Measurements from ENCODE around the gene GYPB.
"Not testable (repeated sequence)": the region's sequence is repeated elsewhere in the genome, so short reads cannot be mapped to it uniquely, and the experiment has no call there.

Gene GYPB

DNA sequence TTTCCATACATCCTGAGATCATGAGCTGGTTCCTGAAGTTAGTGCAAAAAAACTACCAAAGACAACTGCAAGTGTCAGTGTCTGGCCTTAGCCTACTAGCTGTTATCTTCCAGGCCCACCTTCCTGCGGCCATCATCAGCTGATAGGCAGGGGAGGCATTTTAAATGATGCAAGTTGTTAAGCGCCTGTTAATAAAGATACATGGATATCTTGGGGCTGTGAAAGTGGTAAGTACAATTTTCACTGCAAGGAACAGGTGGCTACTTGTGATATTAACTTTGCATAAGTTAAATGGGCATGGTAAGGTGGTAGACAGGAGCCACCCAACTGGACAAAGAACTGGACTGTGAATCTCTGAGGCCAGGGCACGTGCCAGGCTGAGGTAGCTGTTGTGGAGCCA, at the start of gene GYPB:
Gene GYPB, minus strand, starts transcription at position 104 of the 400 bp plus-strand sequence. Its CDS starts 93 bp downstream, at position 11.
- not testable (repeated sequence) for DNase-seq

DNA sequence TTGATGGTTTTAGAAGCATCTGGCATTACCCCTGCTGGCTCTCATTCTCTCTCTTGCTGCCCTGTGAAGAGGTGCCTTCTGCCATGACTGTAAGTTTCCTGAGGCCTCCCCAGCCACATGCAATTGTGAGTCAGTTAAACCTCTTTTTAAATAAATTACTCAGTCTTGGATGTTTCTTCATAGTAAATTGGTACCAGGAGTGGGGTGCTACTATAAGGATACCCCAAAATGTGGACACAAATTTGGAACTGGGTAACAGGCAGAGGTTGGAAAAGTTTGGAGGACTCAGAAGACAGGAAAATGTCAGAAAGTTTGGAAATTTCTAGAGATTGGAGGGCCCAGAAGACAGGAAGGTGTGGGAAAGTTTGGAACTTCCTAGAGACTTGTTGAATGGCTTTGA, 42.4 kb upstream of the GYPB start:
- DNase-seq: not testable (repeated sequence)

DNA sequence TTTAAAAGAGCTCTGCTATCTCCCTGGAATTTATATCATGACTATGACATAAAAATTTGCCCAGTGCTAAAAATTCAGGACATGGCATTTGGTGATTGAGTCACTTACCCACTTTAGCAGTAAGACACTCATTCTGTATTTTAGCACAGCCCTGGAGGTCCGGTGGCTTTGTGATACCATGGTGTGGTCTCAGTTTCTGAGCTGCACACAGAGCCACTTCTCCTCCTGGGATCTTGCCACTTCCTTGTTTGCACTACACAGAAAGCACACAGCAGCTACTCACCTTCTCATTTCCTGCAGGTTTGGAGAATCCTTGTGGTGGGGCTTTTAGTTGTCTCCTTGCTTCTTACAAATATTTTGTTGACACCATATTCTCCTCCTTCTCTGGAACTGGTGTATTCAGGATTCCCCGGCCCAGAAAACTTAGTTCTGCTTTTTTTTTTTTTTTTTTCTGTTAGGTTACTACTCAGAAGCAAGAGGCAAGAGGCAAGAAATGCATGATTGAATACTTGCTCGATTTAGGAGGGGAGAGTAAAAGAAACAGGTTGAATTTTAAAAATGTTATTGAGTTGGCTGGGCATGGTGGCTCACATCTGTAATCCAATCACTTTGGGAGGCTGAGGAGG, 41.2 kb upstream of the GYPB start:
- not testable (repeated sequence) for DNase-seq

DNA sequence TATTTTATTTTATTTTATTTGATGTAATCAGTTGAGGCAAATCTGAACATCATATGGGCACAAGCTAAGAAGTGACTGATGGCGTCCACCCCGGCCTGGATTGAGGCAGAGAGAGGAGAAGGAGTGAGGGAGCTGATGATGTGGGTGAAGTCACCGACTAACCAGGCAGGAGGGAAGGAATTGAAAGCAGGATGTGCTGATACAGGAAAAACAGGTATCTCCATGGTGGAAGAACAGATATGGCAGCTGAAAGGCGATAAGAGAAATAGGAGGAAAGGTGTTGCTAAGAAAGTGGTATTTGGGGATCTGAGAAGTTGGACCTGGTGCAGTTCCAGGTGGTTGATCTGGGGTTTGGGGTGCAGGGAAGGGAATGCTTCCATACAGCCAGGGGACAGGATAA, 37.6 kb upstream of the GYPB start:
- no peak for DNase-seq

DNA sequence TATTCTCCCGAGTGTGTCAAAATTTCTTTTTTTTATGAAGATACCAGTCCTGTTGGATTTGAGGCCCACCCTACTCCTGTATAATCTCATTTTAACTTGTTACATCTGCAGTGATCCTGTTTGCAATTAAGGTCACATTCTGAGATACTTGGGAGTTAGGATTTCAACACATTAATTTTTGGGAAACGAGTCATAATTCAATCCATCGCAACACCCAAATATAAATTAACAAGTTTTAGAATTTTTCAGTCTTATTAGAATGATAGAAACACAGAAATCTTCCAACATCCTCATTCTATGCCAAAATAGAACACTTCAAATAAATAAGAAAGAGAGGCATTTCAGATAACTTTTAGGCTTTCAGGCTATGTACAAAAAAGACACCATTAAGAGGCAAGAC, 36.2 kb upstream of the GYPB start:
- DNase-seq: not testable (repeated sequence)

DNA sequence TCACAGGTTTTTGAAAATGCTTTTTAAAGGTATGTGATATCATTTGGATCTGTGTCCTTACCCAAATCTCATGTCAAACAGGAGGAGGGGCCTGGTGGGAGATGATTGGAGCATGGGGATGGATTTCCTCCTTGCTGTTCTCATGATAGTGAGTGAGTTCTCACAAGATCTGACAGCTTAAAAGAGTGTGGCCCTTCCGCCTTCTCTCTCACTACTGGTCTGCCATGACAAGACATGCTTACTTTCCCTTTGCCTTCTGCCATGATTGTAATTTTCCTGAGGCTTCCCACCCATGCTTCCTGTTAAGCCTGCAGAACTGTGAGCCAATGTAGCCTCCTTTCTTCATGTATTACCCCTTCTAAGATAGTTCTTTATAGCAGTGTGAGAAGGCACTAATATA, 32.3 kb upstream of the GYPB start:
- DNase-seq: not testable (repeated sequence)

DNA sequence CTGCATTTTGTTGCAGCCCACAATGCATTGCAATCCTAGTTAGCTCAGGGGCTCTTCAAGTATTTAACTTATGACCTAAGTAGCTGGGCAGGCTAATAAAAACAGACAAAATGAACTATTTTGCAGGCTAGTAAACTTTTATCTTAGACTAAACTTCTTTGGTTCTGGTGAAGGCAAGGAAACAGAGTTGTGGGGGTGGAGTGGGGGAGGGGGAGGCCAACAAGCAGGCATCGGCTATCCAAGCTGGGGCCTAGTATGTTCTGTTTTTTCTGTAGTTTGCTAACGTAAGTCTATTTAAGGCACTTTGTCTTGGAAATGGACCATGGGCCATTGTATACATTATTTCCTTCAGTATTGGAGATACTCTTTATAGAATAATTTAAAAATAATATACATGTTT, 31.5 kb upstream of the GYPB start:
- not testable (repeated sequence) for DNase-seq

DNA sequence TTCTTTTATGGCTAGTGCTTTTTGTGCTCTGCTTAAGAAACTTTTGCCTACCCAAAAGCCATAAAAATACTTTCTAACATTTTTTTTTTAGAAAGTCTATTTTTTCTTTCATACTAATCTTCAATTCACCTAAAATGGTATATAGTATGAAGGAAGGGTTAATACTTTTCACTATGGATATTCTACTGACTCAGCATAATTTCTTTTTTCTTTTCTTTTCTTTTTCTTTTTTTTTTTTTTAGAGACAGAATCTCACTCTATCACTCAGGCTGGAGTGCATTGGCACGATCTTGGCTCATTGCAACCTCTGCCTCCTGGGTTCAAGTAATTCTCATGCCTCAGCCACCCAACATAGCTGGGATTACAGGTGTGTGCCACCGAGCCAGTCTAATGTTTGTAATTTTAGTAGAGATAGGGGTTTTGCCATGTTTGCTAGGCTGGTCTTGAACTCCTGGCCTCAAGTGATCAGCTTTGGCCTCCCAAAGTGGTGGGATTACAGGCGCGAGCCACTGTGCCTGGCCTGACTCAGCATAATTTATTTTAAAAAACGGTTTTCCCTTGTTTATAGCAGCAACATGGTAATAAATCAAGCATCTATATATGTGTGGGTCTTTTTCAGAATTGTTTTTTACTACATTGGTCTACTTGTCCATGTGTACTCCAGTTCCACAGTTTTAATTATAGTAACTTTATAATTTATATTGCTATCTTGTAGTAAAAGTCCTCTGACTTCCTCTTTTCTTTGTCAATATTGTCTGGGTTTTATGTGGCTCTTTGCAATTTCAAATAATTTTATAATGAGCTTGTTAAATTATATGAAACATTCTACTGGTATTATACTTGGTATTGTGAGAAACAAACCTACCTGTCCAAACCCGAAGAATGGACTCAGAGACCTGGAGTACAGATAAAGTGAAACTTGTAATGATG, 30.6 kb upstream of the GYPB start:
- DNase-seq: not testable (repeated sequence)

DNA sequence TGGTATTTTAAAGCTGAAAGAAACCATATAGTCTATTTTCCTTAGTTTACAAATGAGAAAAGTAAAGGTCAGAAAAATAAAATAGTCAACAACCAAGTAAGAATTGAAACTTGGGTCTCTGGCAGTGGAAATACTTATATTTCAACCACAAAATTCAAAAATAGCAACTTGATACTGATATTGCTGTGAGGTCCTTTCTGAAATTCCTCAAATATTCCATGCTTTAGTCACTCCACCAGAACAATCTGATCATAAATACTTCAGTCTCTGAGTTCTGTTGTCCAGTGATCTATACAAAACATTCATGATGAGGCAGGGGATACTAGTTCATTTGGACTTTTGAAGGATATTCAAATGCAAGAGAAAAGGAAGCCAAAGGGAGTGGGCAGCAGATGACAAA, 25.8 kb upstream of the GYPB start:
- DNase-seq: not testable (repeated sequence)

DNA sequence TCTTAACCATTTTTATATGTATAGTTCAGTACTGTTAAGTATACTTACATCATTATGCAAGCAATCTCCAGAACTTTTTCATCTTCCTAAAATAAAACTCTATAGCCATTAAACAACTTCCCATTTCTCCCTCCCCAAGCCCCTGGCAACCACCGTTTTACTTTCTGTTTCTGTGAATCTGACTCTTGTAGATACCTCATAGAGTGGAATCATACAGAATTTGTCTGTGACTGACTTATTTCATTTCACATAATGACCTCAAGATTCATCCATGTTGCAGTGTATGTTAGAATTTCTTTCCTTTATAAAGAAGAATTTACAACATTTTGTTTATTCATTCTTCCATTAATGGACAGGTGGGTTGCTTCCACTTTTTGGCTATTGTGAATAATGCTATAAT, 13.4 kb upstream of the GYPB start:
- not testable (repeated sequence) for DNase-seq

DNA sequence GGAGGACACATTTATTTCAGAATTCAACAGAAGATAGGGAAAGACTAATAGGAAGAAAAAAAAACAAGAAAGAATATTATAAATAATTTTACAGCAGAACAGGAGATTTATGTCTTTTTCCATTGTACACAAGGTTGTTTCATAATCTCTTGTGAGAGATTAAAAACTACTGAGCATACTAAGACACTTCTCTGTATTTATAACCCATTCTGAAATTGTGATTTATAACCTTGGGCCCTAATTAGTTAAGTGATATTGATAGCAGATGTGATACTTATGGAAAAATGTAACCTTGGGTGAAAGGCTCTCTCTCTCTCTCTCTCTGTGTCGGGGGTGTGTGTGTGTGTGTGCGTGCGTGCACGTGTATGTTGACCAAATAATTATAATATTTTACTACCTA, 12.7 kb upstream of the GYPB start:
- not testable (repeated sequence) for DNase-seq

DNA sequence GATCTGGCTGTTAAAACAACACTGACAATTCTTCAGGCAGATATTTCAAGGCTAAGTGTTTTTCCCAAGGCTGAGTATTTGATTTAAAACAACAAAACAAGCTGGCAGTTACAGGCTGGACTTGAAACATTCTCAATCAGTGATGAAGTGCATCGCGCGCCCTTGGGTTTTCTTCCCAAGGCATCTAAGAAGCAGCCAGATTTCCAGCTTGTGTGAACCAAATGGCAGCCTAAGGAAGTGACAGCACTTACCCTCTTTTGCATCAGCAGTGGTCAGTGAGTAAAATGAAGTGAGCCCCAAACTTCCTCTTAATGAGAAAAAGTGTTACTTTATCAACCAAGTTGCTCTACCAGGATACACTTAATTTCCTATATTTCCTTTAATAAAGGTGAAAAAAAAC, 12.2 kb upstream of the GYPB start:
- DNase-seq: not testable (repeated sequence)

DNA sequence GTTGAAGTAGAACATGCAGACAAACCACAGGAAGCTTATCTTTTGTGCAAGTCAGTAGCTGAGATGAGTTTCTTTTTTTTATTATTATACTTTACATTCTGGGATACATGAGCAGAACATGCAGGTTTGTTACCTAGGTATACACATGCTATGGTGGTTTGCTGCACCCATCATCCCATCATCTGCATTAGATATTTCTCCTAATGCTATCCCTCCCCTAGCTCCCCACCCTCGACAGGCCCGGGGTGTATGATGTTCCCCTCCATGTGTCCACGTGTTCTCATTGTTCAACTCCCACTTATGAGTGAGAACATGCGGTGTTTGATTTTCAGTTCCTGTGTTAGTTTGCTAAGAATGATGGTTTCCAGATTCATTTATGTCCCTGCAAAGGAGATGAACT, 11.5 kb upstream of the GYPB start:
- DNase-seq: not testable (repeated sequence)

DNA sequence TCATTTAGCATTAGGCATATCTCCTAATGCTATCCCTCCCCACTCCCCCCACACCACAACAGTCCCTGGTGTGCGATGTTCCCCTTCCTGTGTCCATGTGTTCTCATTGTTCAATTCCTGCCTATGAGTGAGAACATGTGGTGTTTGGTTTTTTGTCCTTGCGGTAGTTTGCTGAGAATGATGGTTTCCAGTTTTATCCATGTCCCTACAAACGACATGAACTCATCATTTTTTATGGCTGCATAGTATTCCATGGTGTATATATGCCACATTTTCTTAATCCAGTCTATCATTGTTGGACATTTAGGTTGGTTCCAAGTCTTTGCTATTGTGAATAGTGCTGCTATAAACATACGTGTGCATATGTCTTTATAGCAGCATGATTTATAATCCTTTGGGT, 7.5 kb upstream of the GYPB start:
- not testable (repeated sequence) for DNase-seq

DNA sequence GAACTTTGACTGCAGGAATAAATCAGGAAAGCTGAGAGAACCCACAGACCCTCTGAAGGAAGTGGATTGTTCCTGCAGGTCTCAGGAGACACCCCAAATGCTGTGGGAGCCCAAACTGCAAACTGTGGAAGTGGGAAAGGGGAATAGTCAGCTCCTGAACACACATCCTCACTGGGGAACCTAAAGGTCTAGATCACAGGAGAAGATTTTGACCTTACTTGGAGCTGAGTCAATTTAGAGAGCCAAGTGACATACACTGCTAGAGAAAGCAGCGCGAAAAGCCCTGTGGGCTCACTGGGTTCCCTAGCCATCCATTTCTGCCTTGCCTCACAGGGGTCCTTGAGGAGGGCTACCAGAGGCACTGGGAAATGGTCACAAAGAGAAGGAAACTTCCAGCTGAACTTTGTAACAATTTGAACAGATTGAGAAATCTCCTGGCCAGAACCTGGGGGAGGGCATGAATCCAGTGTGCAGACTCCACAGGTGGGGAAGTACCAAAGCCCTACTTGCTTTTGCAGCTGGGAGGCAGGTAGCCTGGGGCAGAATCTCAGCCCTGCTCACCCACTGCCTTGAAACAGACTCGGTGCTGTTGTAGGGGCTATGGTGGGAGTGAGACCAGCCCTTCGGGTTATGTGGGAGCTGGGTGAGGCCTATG, 5.3 kb upstream of the GYPB start:
- DNase-seq: not testable (repeated sequence)

DNA sequence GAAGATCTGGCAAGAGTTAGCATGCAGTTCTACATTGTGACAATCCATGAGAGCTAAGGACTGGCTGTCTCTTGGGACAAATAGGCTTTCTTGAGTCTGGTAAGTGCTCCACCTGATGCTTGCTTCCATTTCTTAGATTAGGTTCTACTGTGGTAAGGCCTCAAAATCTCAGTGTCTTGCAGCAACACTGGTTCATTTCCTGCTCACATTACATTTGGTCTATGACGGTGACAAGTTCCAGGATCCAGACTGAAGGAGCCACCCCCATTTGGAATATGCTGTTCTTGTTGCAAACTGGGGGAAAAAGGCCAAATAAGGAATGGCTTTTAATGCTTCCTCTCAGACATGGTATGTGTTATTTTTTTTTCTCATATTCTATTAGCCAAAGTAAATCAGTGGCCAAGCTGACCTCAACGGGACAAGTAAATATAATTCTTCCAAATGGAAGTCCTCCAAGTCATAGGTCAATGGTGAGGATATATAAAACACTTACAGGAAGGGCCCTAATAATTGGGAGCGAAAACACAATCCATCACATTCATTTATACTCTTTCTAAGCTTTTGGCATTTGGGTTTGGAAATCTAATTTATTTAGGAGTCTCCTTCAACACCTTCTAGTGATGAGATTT, 3.7 kb upstream of the GYPB start:
- DNase-seq: not testable (repeated sequence)

DNA sequence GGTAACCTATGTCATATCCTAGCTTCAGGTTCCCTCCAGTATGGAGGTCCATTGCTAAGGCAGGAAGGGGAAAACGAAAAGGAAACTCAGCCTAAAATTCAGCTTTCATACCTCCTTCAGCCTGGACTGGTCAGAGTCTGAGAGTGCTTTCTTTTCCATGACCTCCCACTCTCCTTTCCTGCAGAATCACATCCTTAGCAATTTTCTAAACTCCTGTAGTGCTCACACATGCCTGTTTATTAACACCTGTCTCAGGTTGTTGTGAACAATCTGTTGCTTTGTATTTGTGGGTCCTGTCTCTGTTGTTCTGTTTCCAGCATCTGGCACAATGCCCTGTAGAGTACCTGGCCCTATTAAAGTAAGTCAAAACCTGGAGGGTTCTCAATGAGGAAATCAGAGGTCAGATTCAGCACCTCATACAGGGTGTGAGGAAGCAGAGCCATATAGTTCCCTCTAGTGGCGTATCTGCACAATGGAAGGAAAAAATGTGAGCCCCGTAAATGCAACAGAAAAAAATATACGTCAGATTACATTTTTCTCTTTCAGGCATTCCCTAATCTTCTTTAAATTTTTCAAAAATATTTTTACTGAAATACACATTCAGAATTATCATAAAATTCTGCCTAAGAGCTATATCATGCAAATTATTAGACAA, 2.3 kb upstream of the GYPB start:
- not testable (repeated sequence) for DNase-seq

DNA sequence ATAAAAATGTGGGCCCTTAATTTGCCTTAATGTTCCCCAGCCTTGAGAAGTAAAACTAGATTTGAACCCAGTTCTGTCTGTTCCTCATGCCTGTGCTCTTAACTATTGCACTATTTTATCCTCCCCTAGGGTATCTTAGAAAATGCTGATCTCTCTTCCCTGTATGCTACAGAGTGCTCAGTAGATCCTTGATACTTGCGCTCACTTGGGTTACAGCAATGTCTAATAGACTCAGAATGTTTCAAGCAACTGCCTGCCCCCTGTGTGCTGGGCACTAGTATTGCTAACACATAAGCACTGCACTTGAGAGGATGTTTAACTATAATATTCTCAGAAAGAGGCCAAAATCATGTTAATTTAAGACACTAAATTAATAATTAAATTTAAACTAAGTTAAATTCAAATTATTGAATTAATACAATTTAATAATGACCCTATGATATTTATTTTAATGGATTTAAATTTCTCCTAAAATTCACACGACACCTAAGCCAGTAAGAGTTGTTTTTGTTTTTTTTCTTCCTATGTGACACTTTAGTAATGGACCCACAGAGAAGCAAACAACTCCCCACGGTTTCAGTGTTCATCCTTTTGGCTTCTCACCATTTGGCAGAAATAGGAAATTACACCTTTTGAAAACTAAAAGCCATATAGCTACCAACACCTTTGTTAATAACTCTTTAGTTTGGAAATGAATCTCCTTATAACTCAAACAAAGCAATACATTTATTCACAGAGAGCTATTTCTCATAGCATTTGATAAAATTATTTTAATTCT, 768 bp downstream of the GYPB start:
- DNase-seq: not testable (repeated sequence)

DNA sequence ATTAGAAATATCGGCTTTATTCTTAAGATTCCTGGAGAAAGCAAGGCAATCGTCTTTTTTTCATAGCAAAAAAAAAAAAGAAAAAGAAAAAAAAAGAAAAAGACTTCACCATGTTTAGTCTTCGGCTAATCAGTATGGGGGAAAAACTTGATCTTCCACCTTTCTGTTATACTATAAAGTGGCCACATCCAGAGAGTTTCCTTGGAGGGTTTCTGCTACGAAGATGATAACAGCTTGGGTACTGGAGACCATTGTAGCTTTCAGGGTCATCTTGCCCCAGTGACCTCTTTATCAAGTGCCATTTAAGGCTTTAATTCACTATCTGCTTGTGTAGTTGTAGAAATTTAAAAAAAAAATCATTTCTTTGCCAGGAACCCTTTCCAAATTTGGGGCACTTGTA, 1.9 kb downstream of the GYPB start:
- not testable (repeated sequence) for DNase-seq

DNA sequence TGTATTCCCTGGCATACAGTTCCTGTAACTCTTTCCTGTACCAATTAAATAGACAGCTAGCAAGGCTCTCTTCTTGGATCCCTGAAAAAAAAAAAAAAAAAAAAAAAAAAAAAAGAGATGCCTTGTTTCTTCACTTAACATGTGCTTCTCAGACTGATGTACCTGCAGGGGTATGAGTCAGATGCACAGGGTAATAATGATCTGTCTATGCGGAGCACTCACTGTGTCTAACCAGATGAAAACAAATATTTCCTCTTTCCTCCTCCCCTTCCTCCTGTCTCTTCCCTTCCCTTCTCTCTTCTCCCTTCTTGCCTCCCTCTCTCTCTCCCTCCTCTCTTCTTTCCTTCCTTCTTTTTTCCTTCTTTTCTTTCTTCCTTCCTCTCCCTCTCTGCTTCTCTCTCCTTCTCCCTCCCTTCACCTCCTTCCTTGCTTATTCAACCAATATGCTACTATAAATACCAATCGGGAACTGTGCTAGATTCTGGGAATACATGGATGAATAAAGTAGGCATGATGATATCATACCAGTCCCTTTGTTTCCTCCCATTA, 3.0 kb downstream of the GYPB start:
- DNase-seq: not testable (repeated sequence)

DNA sequence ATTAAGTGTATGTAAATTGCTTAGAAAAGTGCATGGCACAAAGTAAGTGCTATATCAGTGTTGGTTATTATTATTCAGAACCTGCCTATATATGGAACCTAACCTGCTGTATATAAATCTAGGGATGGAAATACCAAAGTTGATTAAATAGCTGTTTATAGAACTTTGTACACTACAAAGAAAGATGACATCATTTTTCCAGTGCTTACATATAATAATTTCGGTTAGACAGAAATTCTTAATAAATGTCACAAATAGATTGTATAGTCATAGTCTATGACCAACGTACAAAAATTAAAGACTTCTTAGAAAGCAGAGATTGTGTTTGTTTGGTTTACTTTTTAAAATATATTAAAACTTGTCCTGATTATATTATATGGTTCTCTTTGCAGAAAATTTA, 4.4 kb downstream of the GYPB start:
- DNase-seq: no peak
